ENCODE measurements around the gene RAPH1. TPM values are rescaled to one million over a fixed set of nuclear protein-coding genes. Genes with fewer than 3 reads are reported as not detected.

Gene RAPH1
- total RNA-seq, 1 experiment from 2014 or later = 114 TPM

DNA sequence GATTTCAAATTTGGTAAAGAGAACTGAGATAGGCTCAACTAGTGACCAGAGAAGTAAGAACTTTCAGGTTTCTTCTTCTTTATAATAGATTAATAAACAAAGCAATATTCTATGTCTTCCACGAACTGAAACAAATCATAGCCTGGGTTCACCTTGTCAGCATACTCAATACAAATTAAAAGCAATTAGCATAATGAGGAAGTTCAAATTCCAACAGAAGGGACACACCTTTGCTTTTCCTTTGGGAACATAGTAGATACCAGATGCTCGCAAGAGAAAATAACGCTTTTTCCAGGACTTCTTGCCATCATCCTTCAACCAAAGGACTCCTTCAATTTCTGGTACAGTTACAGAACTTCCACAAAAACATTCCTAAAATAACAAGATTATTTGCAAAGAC lies 79.9 kb downstream of the RAPH1 start:
- H3K36me3 Mint-ChIP-seq (ENCODE audit: insufficient read depth, unreplicated experiment) = peaks cover 81% of the 10 kb centered on the region
- peaks cover 3% of the 10 kb centered on the region for H3K36me3 ChIP-seq (ENCODE audit: control insufficient read depth, insufficient read depth, low read length)
- H3K27me3 ChIP-seq (replicated peaks; ENCODE audit: control insufficient read depth, insufficient read depth, low read length) = no peaks in the 10 kb centered on the region
- ChIA-PET POLR2A (interaction anchor here (0.6 kb wide), 1 partner anchor 23 kb away, joined by 4 read pairs; no protein-coding TSS in a partner anchor), CTCF (interaction anchor here (1.1 kb wide), 1 partner anchor 454 kb away, joined by 4 read pairs; no protein-coding TSS in a partner anchor)
- H3K27ac Mint-ChIP-seq (ENCODE audit: unreplicated experiment) = no peak overlapping the region
- H3K27me3 Mint-ChIP-seq (ENCODE audit: insufficient read depth, unreplicated experiment) = no peaks in the 10 kb centered on the region
- H3K9me3 ChIP-seq = no peaks in the 10 kb centered on the region
- no peaks in the 10 kb centered on the region for H3K9me3 Mint-ChIP-seq (ENCODE audit: unreplicated experiment)
- DNase-seq = no peak
- H3K4me1 Mint-ChIP-seq (ENCODE audit: low read depth, unreplicated experiment) = peaks cover 13% of the 10 kb centered on the region
- no TSS peak for BruUV-seq (replicated peaks)
- H3K4me1 ChIP-seq = peaks cover 10% of the 10 kb centered on the region
- TF ChIP-seq, protein P1, sequence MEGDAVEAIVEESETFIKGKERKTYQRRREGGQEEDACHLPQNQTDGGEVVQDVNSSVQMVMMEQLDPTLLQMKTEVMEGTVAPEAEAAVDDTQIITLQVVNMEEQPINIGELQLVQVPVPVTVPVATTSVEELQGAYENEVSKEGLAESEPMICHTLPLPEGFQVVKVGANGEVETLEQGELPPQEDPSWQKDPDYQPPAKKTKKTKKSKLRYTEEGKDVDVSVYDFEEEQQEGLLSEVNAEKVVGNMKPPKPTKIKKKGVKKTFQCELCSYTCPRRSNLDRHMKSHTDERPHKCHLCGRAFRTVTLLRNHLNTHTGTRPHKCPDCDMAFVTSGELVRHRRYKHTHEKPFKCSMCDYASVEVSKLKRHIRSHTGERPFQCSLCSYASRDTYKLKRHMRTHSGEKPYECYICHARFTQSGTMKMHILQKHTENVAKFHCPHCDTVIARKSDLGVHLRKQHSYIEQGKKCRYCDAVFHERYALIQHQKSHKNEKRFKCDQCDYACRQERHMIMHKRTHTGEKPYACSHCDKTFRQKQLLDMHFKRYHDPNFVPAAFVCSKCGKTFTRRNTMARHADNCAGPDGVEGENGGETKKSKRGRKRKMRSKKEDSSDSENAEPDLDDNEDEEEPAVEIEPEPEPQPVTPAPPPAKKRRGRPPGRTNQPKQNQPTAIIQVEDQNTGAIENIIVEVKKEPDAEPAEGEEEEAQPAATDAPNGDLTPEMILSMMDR (IDR thresholded peaks at IDR 0.05; ENCODE audit: insufficient read depth in 1 of 2, low read depth in 1 of 2, low read length in 1 of 2, severe bottlenecking in 1 of 2, unreplicated experiment in 1 of 2) = no peak
- H3K4me3 Mint-ChIP-seq (ENCODE audit: unreplicated experiment) = no peak overlapping the region
- intact Hi-C loops (cut with micrococcal nuclease; ENCODE audit: unreplicated experiment) = loop anchor here (1.0 to 10.0 kb wide), 3 partner anchors 230 to 620 kb away; no protein-coding TSS in a partner anchor
- H3K4me3 ChIP-seq (ENCODE audit: low read depth, low read length) = no peak overlapping the region

- no peaks in the 10 kb centered on the region for H3K9me3 Mint-ChIP-seq (ENCODE audit: unreplicated experiment)
- H3K4me1 Mint-ChIP-seq (ENCODE audit: low read depth, unreplicated experiment) = peaks cover 13% of the 10 kb centered on the region
- DNase-seq = peak in 1 of 2 experiments; percentile 51
- Histone ChIP-seq H3K9me3 (no peaks in the 10 kb centered on the region), H3K4me3 (ENCODE audit: low read depth, low read length) (no peak overlapping the region), H3K36me3 (ENCODE audit: control insufficient read depth, insufficient read depth, low read length) (peaks cover 1% of the 10 kb centered on the region), H3K27me3 (replicated peaks; ENCODE audit: control insufficient read depth, insufficient read depth, low read length) (no peaks in the 10 kb centered on the region), H3K4me1 (peaks cover 10% of the 10 kb centered on the region)
- H3K27me3 Mint-ChIP-seq (ENCODE audit: insufficient read depth, unreplicated experiment) = no peaks in the 10 kb centered on the region
- TF ChIP-seq, protein P1 (IDR thresholded peaks at IDR 0.05; ENCODE audit: insufficient read depth in 1 of 2, low read depth in 1 of 2, low read length in 1 of 2, severe bottlenecking in 1 of 2, unreplicated experiment in 1 of 2) = peak; percentile 70 to 80
- POLR2A ChIA-PET = no interaction called here
- BruUV-seq (replicated peaks) = no TSS peak
- peaks cover 79% of the 10 kb centered on the region for H3K36me3 Mint-ChIP-seq (ENCODE audit: insufficient read depth, unreplicated experiment)
- H3K4me3 Mint-ChIP-seq (ENCODE audit: unreplicated experiment) = no peak overlapping the region
- no peak overlapping the region for H3K27ac Mint-ChIP-seq (ENCODE audit: unreplicated experiment)
- CTCF ChIA-PET = no interaction called here
- intact Hi-C loops (cut with micrococcal nuclease; ENCODE audit: unreplicated experiment) = loop anchor here (2.0 to 10.0 kb wide), 2 partner anchors 361 to 619 kb away; no protein-coding TSS in a partner anchor
Observed at GRCh38 chr2:203453858-203454451, 81.1 kb downstream of the RAPH1 start.

GRCh38 chr2:203451689-203452088 lies 83.4 kb downstream of the RAPH1 start:
- H3K4me1 Mint-ChIP-seq (ENCODE audit: low read depth, unreplicated experiment) = peaks cover 13% of the 10 kb centered on the region
- intact Hi-C loops (cut with micrococcal nuclease; ENCODE audit: unreplicated experiment) = loop anchor here (10.0 kb wide), 1 partner anchor 617 kb away; no protein-coding TSS in a partner anchor
- Histone ChIP-seq H3K4me3 (ENCODE audit: low read depth, low read length) (no peak overlapping the region), H3K4me1 (peaks cover 10% of the 10 kb centered on the region), H3K36me3 (ENCODE audit: control insufficient read depth, insufficient read depth, low read length) (peaks cover 1% of the 10 kb centered on the region; the same call in 1 of the 2 replicates), H3K27me3 (replicated peaks; ENCODE audit: control insufficient read depth, insufficient read depth, low read length) (no peaks in the 10 kb centered on the region), H3K9me3 (no peaks in the 10 kb centered on the region)
- no peak overlapping the region for H3K27ac Mint-ChIP-seq (ENCODE audit: unreplicated experiment)
- H3K9me3 Mint-ChIP-seq (ENCODE audit: unreplicated experiment) = no peaks in the 10 kb centered on the region
- no peaks in the 10 kb centered on the region for H3K27me3 Mint-ChIP-seq (ENCODE audit: insufficient read depth, unreplicated experiment)
- peaks cover 77% of the 10 kb centered on the region for H3K36me3 Mint-ChIP-seq (ENCODE audit: insufficient read depth, unreplicated experiment)
- ChIA-PET CTCF (no interaction called here), POLR2A (no interaction called here)
- peak overlapping the region; percentile 11 for H3K4me3 Mint-ChIP-seq (ENCODE audit: unreplicated experiment)
- peak in 1 of 2 experiments; percentile 17 for DNase-seq
- TF ChIP-seq, protein P1 (IDR thresholded peaks at IDR 0.05; ENCODE audit: insufficient read depth in 1 of 2, low read depth in 1 of 2, low read length in 1 of 2, severe bottlenecking in 1 of 2, unreplicated experiment in 1 of 2) = no peak
- no TSS peak for BruUV-seq (replicated peaks)

All from Caco-2 (cell line).